DOHH2 (cell line): Measurements from ENCODE around the gene HADHA.

ENCODE experiments used
- H3F3A ChIP-seq: fragments of 200-600 bp; sonication (generic), shearing (Covaris generic); 2 replicates; pipeline ENCODE4 v1.6.0; 2016; ENCODE audit warnings: antibody characterized with exemption, mild to moderate bottlenecking; ENCODE audit not compliant: control insufficient read depth, insufficient read depth
- H3K27ac ChIP-seq: fragments of 200-600 bp; sonication (generic); 2 replicates; pipeline ENCODE4 v1.5.1; 2014; ENCODE audit warnings: low read depth, mild to moderate bottlenecking, low read length, moderate library complexity
- H3K27me3 ChIP-seq: fragments of 200-600 bp; sonication (generic); 2 replicates; pipeline ENCODE4 v1.6.1; 2014; ENCODE audit warnings: mild to moderate bottlenecking, low read length, mixed read lengths; ENCODE audit not compliant: control insufficient read depth
- H3K36me3 ChIP-seq: fragments of 200-600 bp; sonication (generic); 2 replicates; pipeline ENCODE4 v1.6.1; 2014; ENCODE audit warnings: mild to moderate bottlenecking, low read length, moderate library complexity, mixed read lengths; ENCODE audit not compliant: control insufficient read depth
- H3K4me1 ChIP-seq: fragments of 200-600 bp; sonication (generic); 2 replicates; pipeline ENCODE4 v1.6.1; 2014; ENCODE audit warnings: mild to moderate bottlenecking, low read length, mixed read lengths; ENCODE audit not compliant: control insufficient read depth
- H3K4me2 ChIP-seq: fragments of 200-600 bp; sonication (generic); 2 replicates; pipeline ENCODE4 v1.6.0; 2014; ENCODE audit warnings: mild to moderate bottlenecking, low read length, moderate library complexity
- H3K4me3 ChIP-seq: fragments of 200-600 bp; sonication (generic); 2 replicates; pipeline ENCODE4 v1.5.1; 2014; ENCODE audit warnings: mild to moderate bottlenecking, low read length, mixed read lengths
- H3K79me2 ChIP-seq: fragments of 200-600 bp; sonication (generic); 2 replicates; pipeline ENCODE4 v1.6.1; 2014; ENCODE audit warnings: mild to moderate bottlenecking, low read length, mixed read lengths; ENCODE audit not compliant: control insufficient read depth
- H3K9me2 ChIP-seq: fragments of 200-600 bp; sonication (generic); replicated peaks from 2 replicates; pipeline ENCODE4 v1.6.1; 2014; ENCODE audit warnings: mild to moderate bottlenecking, low read length, mixed read lengths; ENCODE audit not compliant: control insufficient read depth
- H3K9me3 ChIP-seq: fragments of 200-600 bp; sonication (generic); 2 replicates; pipeline ENCODE4 v1.6.1; 2014; ENCODE audit warnings: antibody characterized with exemption, low read length, mixed read lengths; ENCODE audit not compliant: control insufficient read depth, insufficient read depth
- H4K20me1 ChIP-seq: fragments of 200-600 bp; sonication (generic); 2 replicates; pipeline ENCODE4 v1.6.0; 2014; ENCODE audit warnings: low read depth, mild to moderate bottlenecking, antibody characterized with exemption, low read length, moderate library complexity; ENCODE audit not compliant: control insufficient read depth, insufficient read depth
- CTCF ChIP-seq: fragments of 200-600 bp; sonication (generic); IDR thresholded peaks from one replicate; pipeline ENCODE4 v1.5.1; 2014; ENCODE audit warnings: antibody characterized with exemption, mild to moderate bottlenecking, low read depth, low read length; ENCODE audit not compliant: poor library complexity, severe bottlenecking
- EZH2phosphoT487 ChIP-seq: fragments of 200-600 bp; sonication (generic); IDR thresholded peaks from 2 replicates; pipeline ENCODE4 v1.6.1; 2017; ENCODE audit warnings: borderline replicate concordance, mild to moderate bottlenecking, antibody characterized with exemption, low read length, moderate library complexity, mixed read lengths

Gene HADHA

GRCh38 chr2:26165403-26165802 lies 79.0 kb downstream of the HADHA start:
- Histone ChIP-seq H3K4me3 (no peak overlapping the region), H3F3A (no peaks in the 10 kb centered on the region), H3K27ac (no peak overlapping the region), H3K9me3 (no peaks in the 10 kb centered on the region), H3K4me1 (no peaks in the 10 kb centered on the region), H3K36me3 (no peaks in the 10 kb centered on the region), H3K4me2 (no peak overlapping the region), H3K9me2 (no peaks in the 10 kb centered on the region), H4K20me1 (no peaks in the 10 kb centered on the region), H3K79me2 (no peaks in the 10 kb centered on the region), H3K27me3 (no peaks in the 10 kb centered on the region)
- TF ChIP-seq CTCF = no peak
- no peak for TF ChIP-seq EZH2phosphoT487

- TF ChIP-seq EZH2phosphoT487 (no peak), CTCF (no peak)
Observed at GRCh38 chr2:26164641-26165211, 79.7 kb downstream of the HADHA start.

GRCh38 chr2:26164231-26164630 lies 80.2 kb downstream of the HADHA start:
- Histone ChIP-seq H4K20me1 (no peaks in the 10 kb centered on the region), H3K27me3 (no peaks in the 10 kb centered on the region), H3K4me1 (no peaks in the 10 kb centered on the region), H3K4me3 (no peak overlapping the region), H3K36me3 (no peaks in the 10 kb centered on the region), H3K9me2 (no peaks in the 10 kb centered on the region), H3K9me3 (no peaks in the 10 kb centered on the region), H3K4me2 (no peak overlapping the region), H3F3A (no peaks in the 10 kb centered on the region), H3K79me2 (no peaks in the 10 kb centered on the region), H3K27ac (no peak overlapping the region)
- TF ChIP-seq EZH2phosphoT487 (no peak), CTCF (no peak)

More at GRCh38 chr2:26164641-26165211, 79.7 kb downstream of the HADHA start:
- Histone ChIP-seq H3K9me2 (no peaks in the 10 kb centered on the region), H3K4me1 (no peaks in the 10 kb centered on the region), H3K36me3 (no peaks in the 10 kb centered on the region), H4K20me1 (no peaks in the 10 kb centered on the region), H3K4me2 (no peak overlapping the region), H3F3A (no peaks in the 10 kb centered on the region), H3K79me2 (no peaks in the 10 kb centered on the region), H3K9me3 (no peaks in the 10 kb centered on the region), H3K27ac (no peak overlapping the region), H3K27me3 (no peaks in the 10 kb centered on the region), H3K4me3 (no peak overlapping the region)
